Tibial nerve (tissue), 4 donors: ENCODE measurements around the gene POLR2M. TPM values are rescaled to one million over a fixed set of nuclear protein-coding genes. Genes with fewer than 3 reads are reported as not detected.

Source experiments
- DNase-seq, 2 donors: peaks; one replicate each; pipeline ENCODE4 v3.0.0-alpha.2; 2019; ENCODE audit warnings: low spot score in 2 of 2
- H3K27ac ChIP-seq, 4 donors: fragments of 200-600 bp; sonication (generic) in 3 of 4; one replicate each; pipeline ENCODE4 v1.5.1; 2017 to 2019; ENCODE audit warnings: mild to moderate bottlenecking in 1 of 4
- H3K27me3 ChIP-seq, 2 donors: fragments of 200-600 bp; sonication (generic) in 1 of 2; one replicate each; pipeline versions ENCODE4 v1.5.1 to v1.6.0; 2017 to 2019
- H3K36me3 ChIP-seq, 3 donors: fragments of 200-600 bp; sonication (generic); one replicate each; pipeline ENCODE4 v1.5.1; 2018 to 2019
- H3K4me1 ChIP-seq, 4 donors: fragments of 200-600 bp; sonication (generic) in 3 of 4; one replicate each; pipeline ENCODE4 v1.5.1; 2017 to 2019
- H3K4me3 ChIP-seq, 4 donors: fragments of 200-600 bp; sonication (generic) in 3 of 4; one replicate each; pipeline ENCODE4 v1.5.1; 2017 to 2019; ENCODE audit warnings: mild to moderate bottlenecking in 1 of 4, moderate library complexity in 1 of 4
- H3K9me3 ChIP-seq, 4 donors: fragments of 200-600 bp; sonication (generic) in 3 of 4; one replicate each; pipeline ENCODE4 v1.5.1; 2017 to 2019
- EP300 ChIP-seq, 2 donors: sonication (generic); formaldehyde crosslinking; IDR thresholded peaks; one replicate each; pipeline ENCODE4 v1.6.1; 2017; ENCODE audit warnings: antibody characterized with exemption in 2 of 2, mild to moderate bottlenecking in 1 of 2
- POLR2A ChIP-seq, 2 donors: fragments of 450-650 bp; IDR thresholded peaks; one replicate each; pipeline ENCODE4 v1.6.1; 2017; ENCODE audit warnings: antibody characterized with exemption in 2 of 2, mild to moderate bottlenecking in 2 of 2, moderate library complexity in 2 of 2
- WGBS, 2 donors: methylation state at CpG; one replicate each; pipeline ENCODE4 v1.1.5; 2018; 5-methylcytosine and 5-hydroxymethylcytosine counted together
- total RNA-seq, 4 donors: library from RNA; depleted of rRNA; stranded (reverse); fragments of >200 nt; gene quantifications; one replicate each; pipeline ENCODE4 v1.1.0, GENCODE V29; 2016
- TF ChIP-seq, protein P1 (sequence below), 5 experiments: fragments of 200-600 bp in 3 of 5; fragments of 450-650 bp in 2 of 5; sonication (generic) in 3 of 5; IDR thresholded peaks; one replicate each; pipeline ENCODE4 v1.5.1; 2016 to 2019; ENCODE audit warnings: antibody characterized with exemption in 5 of 5, mild to moderate bottlenecking in 3 of 5, moderate library complexity in 2 of 5

Gene POLR2M
- total RNA-seq, 4 donors from 2014 or later = 32.7 to 643 (median 56.4) TPM

- no peak overlapping the region for H3K27ac ChIP-seq
- no peak for DNase-seq
- TF ChIP-seq EP300 (IDR thresholded peaks at IDR 0.05) = no peak
- H3K4me3 ChIP-seq = no peak overlapping the region
- H3K4me1 ChIP-seq = no peaks in the 10 kb centered on the region
- WGBS, 2 donors = 49 to 57% methylated on average over 3 of the region's 3 CpGs
- H3K36me3 ChIP-seq = no peaks in the 10 kb centered on the region
- H3K9me3 ChIP-seq = peaks cover 0 to 5% (median 0%) of the 10 kb centered on the region in 4 donors
- no peaks in the 10 kb centered on the region for H3K27me3 ChIP-seq
Measured at GRCh38 chr15:57741089-57741488, 34.6 kb downstream of the POLR2M start.

DNA sequence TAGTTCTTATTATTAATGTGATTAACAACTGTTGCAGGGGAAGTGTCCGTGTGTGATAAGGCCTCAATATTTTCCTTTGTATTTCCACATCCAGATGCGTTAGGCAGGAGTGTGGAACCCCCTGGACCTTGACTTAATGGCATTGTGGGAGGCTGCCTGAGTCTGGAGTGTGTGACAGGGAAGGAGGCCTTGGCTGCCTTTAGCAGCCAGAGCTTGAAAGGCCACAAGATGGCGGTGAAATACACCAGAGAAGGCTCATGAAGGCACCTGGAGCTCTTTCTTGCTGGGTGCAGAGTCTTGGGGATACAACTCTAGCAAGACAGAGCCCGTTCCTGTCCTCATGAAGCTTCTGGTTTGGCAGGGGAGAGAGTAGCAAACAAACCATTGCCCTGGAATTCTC lies 36.9 kb downstream of the POLR2M start:
- no peak for DNase-seq
- TF ChIP-seq POLR2A (IDR thresholded peaks at IDR 0.05) = no peak
- TF ChIP-seq EP300 (IDR thresholded peaks at IDR 0.05) = no peak
- TF ChIP-seq, protein P1, sequence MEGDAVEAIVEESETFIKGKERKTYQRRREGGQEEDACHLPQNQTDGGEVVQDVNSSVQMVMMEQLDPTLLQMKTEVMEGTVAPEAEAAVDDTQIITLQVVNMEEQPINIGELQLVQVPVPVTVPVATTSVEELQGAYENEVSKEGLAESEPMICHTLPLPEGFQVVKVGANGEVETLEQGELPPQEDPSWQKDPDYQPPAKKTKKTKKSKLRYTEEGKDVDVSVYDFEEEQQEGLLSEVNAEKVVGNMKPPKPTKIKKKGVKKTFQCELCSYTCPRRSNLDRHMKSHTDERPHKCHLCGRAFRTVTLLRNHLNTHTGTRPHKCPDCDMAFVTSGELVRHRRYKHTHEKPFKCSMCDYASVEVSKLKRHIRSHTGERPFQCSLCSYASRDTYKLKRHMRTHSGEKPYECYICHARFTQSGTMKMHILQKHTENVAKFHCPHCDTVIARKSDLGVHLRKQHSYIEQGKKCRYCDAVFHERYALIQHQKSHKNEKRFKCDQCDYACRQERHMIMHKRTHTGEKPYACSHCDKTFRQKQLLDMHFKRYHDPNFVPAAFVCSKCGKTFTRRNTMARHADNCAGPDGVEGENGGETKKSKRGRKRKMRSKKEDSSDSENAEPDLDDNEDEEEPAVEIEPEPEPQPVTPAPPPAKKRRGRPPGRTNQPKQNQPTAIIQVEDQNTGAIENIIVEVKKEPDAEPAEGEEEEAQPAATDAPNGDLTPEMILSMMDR (IDR thresholded peaks at IDR 0.05) = no peak
- Histone ChIP-seq H3K27ac (no peak overlapping the region), H3K9me3 (no peaks in the 10 kb centered on the region), H3K4me1 (no peaks in the 10 kb centered on the region), H3K36me3 (no peaks in the 10 kb centered on the region), H3K4me3 (no peak overlapping the region), H3K27me3 (no peaks in the 10 kb centered on the region)
- WGBS, 2 donors = 93 to 95% methylated on average over 4 of the region's 4 CpGs

- 78 to 80% methylated on average over 9 of the region's 9 CpGs for WGBS, 2 donors
- Histone ChIP-seq H3K4me1 (no peaks in the 10 kb centered on the region), H3K36me3 (no peaks in the 10 kb centered on the region), H3K9me3 (no peaks in the 10 kb centered on the region), H3K4me3 (peak overlapping the region in 3 of 4 donors; percentile 19 to 36 (median 27)), H3K27ac (peak overlapping the region in 2 of 4 donors; percentile 29 to 63), H3K27me3 (no peaks in the 10 kb centered on the region)
- TF ChIP-seq EP300 (IDR thresholded peaks at IDR 0.05) (no peak), POLR2A (IDR thresholded peaks at IDR 0.05) (no peak)
- TF ChIP-seq, protein P1 (IDR thresholded peaks at IDR 0.05) = no peak
- no peak for DNase-seq
Measured at GRCh38 chr15:57746786-57747185, 40.3 kb downstream of the POLR2M start.

GRCh38 chr15:57747206-57747896 lies 40.8 kb downstream of the POLR2M start:
- Histone ChIP-seq H3K9me3 (no peaks in the 10 kb centered on the region), H3K27ac (peak overlapping the region in 2 of 4 donors; percentile 29 to 63), H3K4me1 (peaks cover 0 to 2% (median 0%) of the 10 kb centered on the region in 4 donors), H3K4me3 (peak overlapping the region in 2 of 4 donors; percentile 27 to 36), H3K36me3 (no peaks in the 10 kb centered on the region), H3K27me3 (no peaks in the 10 kb centered on the region)
- peak in 1 of 2 donors; percentile 44 for DNase-seq
- no peak for TF ChIP-seq EP300 (IDR thresholded peaks at IDR 0.05)
- TF ChIP-seq POLR2A (IDR thresholded peaks at IDR 0.05) = no peak
- TF ChIP-seq, protein P1 (IDR thresholded peaks at IDR 0.05) = no peak
- 42 to 55% methylated on average over 13 of the region's 13 CpGs for WGBS, 2 donors

DNA sequence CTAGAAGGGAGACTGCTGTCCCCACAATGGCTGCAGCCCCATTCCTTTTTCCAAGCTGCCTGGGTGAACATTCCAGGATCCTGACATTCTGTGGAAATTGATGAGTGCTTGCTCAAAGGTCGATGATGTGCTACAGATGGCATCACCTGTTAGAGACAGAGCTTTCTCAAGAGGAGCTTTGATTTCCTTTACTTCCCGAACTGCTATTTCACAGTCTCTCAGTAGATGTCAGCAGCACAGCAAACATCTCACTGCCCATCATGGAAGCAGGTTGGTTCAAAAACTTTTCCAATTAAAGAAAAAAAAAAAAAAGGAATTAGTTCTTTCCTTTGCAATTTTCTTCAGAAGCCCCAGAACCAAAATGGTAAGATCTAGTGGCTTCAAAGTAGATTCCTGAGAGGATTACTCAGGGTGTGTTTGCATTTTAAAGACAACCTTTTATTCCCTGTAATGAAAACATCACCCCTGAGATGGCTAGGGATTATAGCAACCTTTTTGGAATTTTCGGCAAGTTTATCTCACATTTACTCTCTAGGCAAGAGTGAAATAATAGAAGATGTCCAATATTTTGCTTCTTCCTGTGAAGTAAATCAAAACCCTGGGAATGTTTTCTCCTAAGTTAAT lies 44.8 kb downstream of the POLR2M start:
- Histone ChIP-seq H3K4me3 (no peak overlapping the region), H3K27ac (no peak overlapping the region), H3K36me3 (no peaks in the 10 kb centered on the region), H3K27me3 (no peaks in the 10 kb centered on the region), H3K4me1 (peaks cover 0 to 3% (median 0%) of the 10 kb centered on the region in 4 donors), H3K9me3 (no peaks in the 10 kb centered on the region)
- DNase-seq = no peak
- TF ChIP-seq, protein P1 (IDR thresholded peaks at IDR 0.05) = peak in 4 of 5 experiments; percentile 19 to 42 (median 26)
- no peak for TF ChIP-seq POLR2A (IDR thresholded peaks at IDR 0.05)
- 16 to 19% methylated on average over 3 of the region's 3 CpGs for WGBS, 2 donors
